NCI-H2171 (cell line): ENCODE measurements around the gene SLC34A2.

ENCODE experiments used
- DNase-seq: peaks from one replicate; lab custom pipeline; 2025; lab: John Stamatoyannopoulos, UW

SLC34A2 gene

GRCh38 chr4:25725870-25726269, 70.2 kb downstream of the SLC34A2 start:
- DNase-seq, result no peak

GRCh38 chr4:25727711-25728493, 72.3 kb downstream of the SLC34A2 start:
- DNase-seq, result no peak
